IPS DF 4.7 (cell line): ENCODE results near the gene GRIK3.
"Not testable (repeated sequence)": the region's sequence is repeated elsewhere in the genome, so short reads cannot be mapped to it uniquely, and the experiment has no call there.

Experiments used
- DNase-seq: peaks from one replicate; pipeline ENCODE4 v3.0.0-alpha.2; 2013; ENCODE audit warnings: low spot score; ENCODE audit errors: extremely low read depth

Gene GRIK3

GRCh38 chr1:37034121-37035013 lies at the start of gene GRIK3:
Gene GRIK3, minus strand, starts transcription at chr1:37034515. Its CDS starts 407 bp downstream, at chr1:37034108.
- DNase-seq: no peak

- no peak for DNase-seq
Observed at GRCh38 chr1:37084013-37084412, 49.7 kb upstream of the GRIK3 start.

GRCh38 chr1:37083603-37084002 lies 49.3 kb upstream of the GRIK3 start:
- no peak for DNase-seq

GRCh38 chr1:37080296-37080986 lies 46.1 kb upstream of the GRIK3 start:
- not testable (repeated sequence) for DNase-seq

GRCh38 chr1:37078866-37079265 lies 44.6 kb upstream of the GRIK3 start:
- DNase-seq: no peak

GRCh38 chr1:37076168-37076567 lies 41.9 kb upstream of the GRIK3 start:
- no peak for DNase-seq

GRCh38 chr1:37073854-37074379 lies 39.6 kb upstream of the GRIK3 start:
- DNase-seq: no peak

GRCh38 chr1:37073152-37073853 lies 39.0 kb upstream of the GRIK3 start:
- no peak for DNase-seq

- no peak for DNase-seq
Observed at GRCh38 chr1:37071829-37072228, 37.5 kb upstream of the GRIK3 start.

- no peak for DNase-seq
Observed at GRCh38 chr1:37070126-37070525, 35.8 kb upstream of the GRIK3 start.

GRCh38 chr1:37069406-37069805 lies 35.1 kb upstream of the GRIK3 start:
- no peak for DNase-seq

- no peak for DNase-seq
Observed at GRCh38 chr1:37068897-37069296, 34.6 kb upstream of the GRIK3 start.

- no peak for DNase-seq
Observed at GRCh38 chr1:37068260-37068659, 33.9 kb upstream of the GRIK3 start.

GRCh38 chr1:37064039-37064438 lies 29.7 kb upstream of the GRIK3 start:
- no peak for DNase-seq

- no peak for DNase-seq
Observed at GRCh38 chr1:37059346-37059745, 25.0 kb upstream of the GRIK3 start.

- DNase-seq: no peak
Observed at GRCh38 chr1:37058424-37058988, 24.2 kb upstream of the GRIK3 start.

GRCh38 chr1:37056325-37056724 lies 22.0 kb upstream of the GRIK3 start:
- no peak for DNase-seq

GRCh38 chr1:37055631-37056030 lies 21.3 kb upstream of the GRIK3 start:
- DNase-seq: no peak

GRCh38 chr1:37053173-37053572 lies 18.9 kb upstream of the GRIK3 start:
- no peak for DNase-seq

GRCh38 chr1:37052120-37052519 lies 17.8 kb upstream of the GRIK3 start:
- no peak for DNase-seq

- no peak for DNase-seq
Observed at GRCh38 chr1:37051346-37051745, 17.0 kb upstream of the GRIK3 start.
